Astrocyte of the spinal cord (primary cell): ENCODE data around the gene C3orf18.
A peak's percentile ranks its signal among the peaks of the same experiment; 100 is the strongest.

Experiments
- DNase-seq: peaks from one replicate; pipeline ENCODE4 v3.0.0; 2011; ENCODE audit warnings: low read depth, low spot score
- H3K4me3 ChIP-seq: 2 replicates; pipeline ENCODE4 v1.5.1; 2011; ENCODE audit warnings: low read depth, mild to moderate bottlenecking, low read length, moderate library complexity
- in situ Hi-C: cut with HindIII; loops from 2 replicates; pipeline ENCODE4 v1.10.0; 2017; ENCODE audit warnings: low sequenced_read_pairs
- TF ChIP-seq, protein P1 (sequence below): IDR thresholded peaks from 2 replicates; pipeline ENCODE4 v1.5.1; 2012; ENCODE audit warnings: low read depth, mild to moderate bottlenecking, low read length, inconsistent platforms

C3orf18 gene

GRCh38 chr3:50533316-50533715, 34.2 kb downstream of the C3orf18 start:
- no peak for DNase-seq
- H3K4me3 ChIP-seq, result no peak overlapping the region
- TF ChIP-seq, protein P1, sequence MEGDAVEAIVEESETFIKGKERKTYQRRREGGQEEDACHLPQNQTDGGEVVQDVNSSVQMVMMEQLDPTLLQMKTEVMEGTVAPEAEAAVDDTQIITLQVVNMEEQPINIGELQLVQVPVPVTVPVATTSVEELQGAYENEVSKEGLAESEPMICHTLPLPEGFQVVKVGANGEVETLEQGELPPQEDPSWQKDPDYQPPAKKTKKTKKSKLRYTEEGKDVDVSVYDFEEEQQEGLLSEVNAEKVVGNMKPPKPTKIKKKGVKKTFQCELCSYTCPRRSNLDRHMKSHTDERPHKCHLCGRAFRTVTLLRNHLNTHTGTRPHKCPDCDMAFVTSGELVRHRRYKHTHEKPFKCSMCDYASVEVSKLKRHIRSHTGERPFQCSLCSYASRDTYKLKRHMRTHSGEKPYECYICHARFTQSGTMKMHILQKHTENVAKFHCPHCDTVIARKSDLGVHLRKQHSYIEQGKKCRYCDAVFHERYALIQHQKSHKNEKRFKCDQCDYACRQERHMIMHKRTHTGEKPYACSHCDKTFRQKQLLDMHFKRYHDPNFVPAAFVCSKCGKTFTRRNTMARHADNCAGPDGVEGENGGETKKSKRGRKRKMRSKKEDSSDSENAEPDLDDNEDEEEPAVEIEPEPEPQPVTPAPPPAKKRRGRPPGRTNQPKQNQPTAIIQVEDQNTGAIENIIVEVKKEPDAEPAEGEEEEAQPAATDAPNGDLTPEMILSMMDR, result no peak
- in situ Hi-C loops, result no loop called here

GRCh38 chr3:50532062-50532705, 35.4 kb downstream of the C3orf18 start:
- in situ Hi-C loops, result no loop called here
- DNase-seq, result no peak
- TF ChIP-seq, protein P1, result no peak
- H3K4me3 ChIP-seq, result no peak overlapping the region

- H3K4me3 ChIP-seq, result no peak overlapping the region
- TF ChIP-seq, protein P1, result no peak
- in situ Hi-C loops, result no loop called here
- DNase-seq, result no peak
These were observed 36.3 kb downstream of the C3orf18 start for GRCh38 chr3:50531201-50531600.

DNA sequence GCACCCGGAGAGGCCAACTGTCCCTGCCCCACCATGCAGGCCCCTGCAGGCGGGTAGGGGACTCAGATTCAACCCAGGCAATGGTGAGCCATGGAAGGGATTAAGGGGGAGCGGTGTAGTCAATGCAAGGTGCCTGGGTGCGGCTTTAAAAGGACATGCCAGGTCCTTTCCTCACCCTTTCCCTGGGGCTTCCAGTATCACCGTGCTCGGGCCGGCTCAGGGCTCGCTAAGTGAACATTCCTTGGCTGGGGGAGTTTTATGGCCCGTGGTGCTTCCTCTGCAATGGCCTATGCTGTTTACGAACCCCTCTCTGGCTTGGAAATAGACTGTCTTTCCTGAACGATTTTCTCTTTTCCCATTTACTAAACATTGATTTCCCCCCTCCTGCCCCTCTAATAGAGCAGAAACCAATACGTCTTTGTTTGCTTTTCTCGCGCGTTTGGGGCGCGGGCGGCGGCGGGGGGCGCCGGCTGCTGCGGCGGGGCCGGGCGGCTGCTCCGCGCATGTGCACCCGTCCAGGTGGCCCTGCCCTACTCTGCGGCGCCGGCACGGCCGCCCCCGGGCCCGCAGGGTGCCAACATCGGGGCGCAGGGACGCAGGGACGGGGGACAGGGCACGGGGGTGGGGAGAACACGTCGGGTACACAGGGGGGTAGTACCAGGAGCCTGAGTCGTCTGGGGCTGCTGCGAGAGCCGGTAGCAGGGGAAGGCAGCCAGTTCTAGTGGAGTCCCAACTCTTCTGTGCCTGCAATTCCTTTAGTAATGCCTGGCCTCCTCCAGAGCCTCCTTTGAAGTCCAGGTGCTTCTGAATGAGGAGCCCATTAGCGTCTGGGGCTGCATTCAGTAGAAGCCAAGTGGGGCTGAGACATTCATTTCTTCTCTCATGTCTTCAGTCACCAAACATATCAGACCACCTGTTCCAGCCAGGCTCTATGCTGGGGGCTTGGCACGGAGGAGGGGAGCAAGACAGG, 37.3 kb downstream of the C3orf18 start:
- TF ChIP-seq, protein P1, result no peak
- in situ Hi-C loops, result no loop called here
- DNase-seq, result no peak
- no peak overlapping the region for H3K4me3 ChIP-seq

DNA sequence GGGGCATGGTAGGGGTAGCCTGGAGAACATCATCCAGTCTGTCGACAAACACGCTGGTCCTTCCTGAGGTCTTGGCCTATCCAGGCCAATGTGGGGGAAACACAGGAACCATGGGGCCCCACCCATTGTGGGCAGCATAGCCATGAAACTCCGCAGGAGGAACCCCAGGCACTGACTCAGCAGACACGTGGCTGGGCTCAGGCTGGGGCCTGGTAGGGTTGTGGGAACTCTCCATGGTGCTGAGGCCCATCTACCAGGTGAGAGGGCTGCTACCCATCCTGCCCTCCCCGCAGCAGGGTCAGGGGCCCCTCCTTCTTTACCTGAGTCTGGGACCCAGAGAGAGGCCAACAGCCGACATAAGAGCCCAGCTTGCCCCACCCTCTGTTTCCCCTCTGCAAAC, 41.6 kb downstream of the C3orf18 start:
- peak; percentile 36 for DNase-seq
- no peak overlapping the region for H3K4me3 ChIP-seq
- TF ChIP-seq, protein P1, result no peak
- in situ Hi-C loops, result no loop called here

DNA sequence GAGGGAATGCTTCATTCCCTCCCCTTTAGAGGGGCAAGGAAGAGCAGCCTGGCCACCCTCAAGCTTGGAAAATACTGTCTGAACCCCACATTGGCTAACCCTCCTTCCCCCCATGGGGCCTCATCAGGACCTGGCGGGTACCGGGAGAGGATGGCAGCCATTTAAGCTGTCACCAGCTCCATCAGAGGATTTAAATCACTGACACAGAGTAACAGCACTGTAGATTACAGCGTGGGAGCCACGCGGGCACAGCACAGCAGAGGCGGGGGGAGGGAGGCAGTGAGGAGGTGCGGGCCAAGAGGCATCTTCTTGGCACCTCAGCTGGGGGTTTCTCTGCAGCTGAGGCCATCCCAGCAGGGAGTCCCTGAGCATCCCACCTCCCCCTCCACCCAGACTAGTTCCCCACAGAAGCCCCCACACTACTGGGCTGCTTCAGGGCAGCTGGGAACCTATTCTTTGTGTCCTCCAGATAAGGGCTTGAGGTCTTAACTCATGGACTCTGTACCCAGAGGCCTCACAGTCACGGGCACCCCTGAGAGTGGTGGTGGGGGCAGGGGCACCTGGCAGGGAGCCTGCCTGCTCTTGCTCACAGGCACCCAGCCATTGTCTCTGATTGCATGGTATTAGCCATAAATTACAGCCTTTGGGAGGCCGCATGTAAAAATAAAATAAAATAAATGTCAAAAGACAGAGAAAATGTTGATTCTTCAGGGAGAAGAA, 42.2 kb downstream of the C3orf18 start:
- H3K4me3 ChIP-seq, result no peak overlapping the region
- DNase-seq, result no peak
- TF ChIP-seq, protein P1, result no peak
- in situ Hi-C loops, result no loop called here
